Epithelial cell of esophagus (primary cell): Measurements from ENCODE around the gene HEPACAM.

Experiments used
- DNase-seq: peaks from one replicate; pipeline ENCODE4 v3.0.0; 2010; ENCODE audit warnings: low read depth
- H3K4me3 ChIP-seq: 2 replicates; pipeline ENCODE4 v1.5.1; 2011; ENCODE audit warnings: mild to moderate bottlenecking, low read length, control low read depth
- TF ChIP-seq, protein P1 (sequence below): IDR thresholded peaks from 2 replicates; pipeline ENCODE4 v1.5.1; 2011; ENCODE audit warnings: low read depth, mild to moderate bottlenecking, low read length, control low read depth, inconsistent platforms; ENCODE audit not compliant: insufficient read depth; ENCODE audit errors: missing control alignments

The HEPACAM gene

DNA sequence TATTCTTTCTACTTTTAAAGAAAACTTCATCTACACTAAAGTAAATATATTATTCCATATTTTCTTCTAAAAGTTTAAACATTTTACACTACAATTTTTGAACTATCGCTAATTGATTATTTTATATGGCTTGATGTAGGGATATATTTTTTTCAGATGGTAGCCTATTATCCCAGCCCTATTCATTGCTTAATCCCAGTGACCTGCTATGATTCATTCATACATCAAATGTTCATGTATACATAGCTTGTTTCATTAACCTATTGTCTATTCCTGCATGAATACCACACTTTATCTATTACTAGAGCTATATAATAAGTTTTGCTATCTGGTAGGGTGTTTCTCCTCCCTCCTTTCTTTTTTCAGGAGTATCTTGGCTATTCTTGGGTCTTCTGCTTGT lies 33.2 kb downstream of the HEPACAM start:
- peak; percentile 67 for DNase-seq
- TF ChIP-seq, protein P1, sequence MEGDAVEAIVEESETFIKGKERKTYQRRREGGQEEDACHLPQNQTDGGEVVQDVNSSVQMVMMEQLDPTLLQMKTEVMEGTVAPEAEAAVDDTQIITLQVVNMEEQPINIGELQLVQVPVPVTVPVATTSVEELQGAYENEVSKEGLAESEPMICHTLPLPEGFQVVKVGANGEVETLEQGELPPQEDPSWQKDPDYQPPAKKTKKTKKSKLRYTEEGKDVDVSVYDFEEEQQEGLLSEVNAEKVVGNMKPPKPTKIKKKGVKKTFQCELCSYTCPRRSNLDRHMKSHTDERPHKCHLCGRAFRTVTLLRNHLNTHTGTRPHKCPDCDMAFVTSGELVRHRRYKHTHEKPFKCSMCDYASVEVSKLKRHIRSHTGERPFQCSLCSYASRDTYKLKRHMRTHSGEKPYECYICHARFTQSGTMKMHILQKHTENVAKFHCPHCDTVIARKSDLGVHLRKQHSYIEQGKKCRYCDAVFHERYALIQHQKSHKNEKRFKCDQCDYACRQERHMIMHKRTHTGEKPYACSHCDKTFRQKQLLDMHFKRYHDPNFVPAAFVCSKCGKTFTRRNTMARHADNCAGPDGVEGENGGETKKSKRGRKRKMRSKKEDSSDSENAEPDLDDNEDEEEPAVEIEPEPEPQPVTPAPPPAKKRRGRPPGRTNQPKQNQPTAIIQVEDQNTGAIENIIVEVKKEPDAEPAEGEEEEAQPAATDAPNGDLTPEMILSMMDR: no peak
- no peak overlapping the region for H3K4me3 ChIP-seq

- H3K4me3 ChIP-seq: no peak overlapping the region
- TF ChIP-seq, protein P1: no peak
- DNase-seq: peak; percentile 92
Measured at GRCh38 chr11:124900464-124900863, 35.4 kb downstream of the HEPACAM start.

- TF ChIP-seq, protein P1: no peak
- DNase-seq: no peak
- H3K4me3 ChIP-seq: no peak overlapping the region
Measured at GRCh38 chr11:124899383-124900145, 36.3 kb downstream of the HEPACAM start.

- no peak for DNase-seq
- TF ChIP-seq, protein P1: no peak
- H3K4me3 ChIP-seq: no peak overlapping the region
Measured at GRCh38 chr11:124898711-124899110, 37.1 kb downstream of the HEPACAM start.

GRCh38 chr11:124898263-124898680 lies 37.6 kb downstream of the HEPACAM start:
- TF ChIP-seq, protein P1: peak; percentile 26
- H3K4me3 ChIP-seq: no peak overlapping the region
- DNase-seq: peak; percentile 92

DNA sequence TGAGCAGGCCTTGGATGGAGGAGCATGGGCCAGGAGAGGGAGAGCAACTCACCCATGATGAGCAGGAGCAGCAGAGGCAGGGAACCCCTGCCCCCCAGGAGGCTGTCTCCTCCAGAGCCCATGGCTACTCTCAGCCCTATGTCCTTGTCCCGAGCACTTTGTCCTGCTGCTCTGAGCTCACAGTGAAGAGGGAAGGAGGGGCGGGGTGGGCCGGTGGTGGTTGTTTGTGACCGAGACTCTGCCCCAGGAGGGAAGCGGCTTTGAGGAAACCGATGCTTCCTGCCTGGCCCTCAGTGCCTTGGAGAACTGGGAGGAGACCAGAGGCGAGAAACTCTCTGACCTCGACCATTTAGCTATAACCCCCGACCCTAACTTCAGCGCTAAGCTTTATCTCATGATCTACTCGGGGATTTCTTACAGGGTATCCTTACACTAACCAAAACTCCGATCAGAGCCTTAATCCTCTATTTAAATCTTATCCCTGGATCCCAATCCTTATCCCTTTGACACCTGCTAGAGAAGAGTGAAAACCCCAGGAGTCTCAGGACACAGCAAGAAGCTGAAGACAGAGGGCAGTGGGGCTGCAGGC lies 38.1 kb downstream of the HEPACAM start, which contains the start of gene ROBO4:
ROBO4 (minus strand) TSS at position 192 of the 589 bp plus-strand sequence; CDS start at position 122, 70 bp downstream.
- no peak for DNase-seq
- TF ChIP-seq, protein P1: no peak
- no peak within 1 kb of the TSS for H3K4me3 ChIP-seq

DNA sequence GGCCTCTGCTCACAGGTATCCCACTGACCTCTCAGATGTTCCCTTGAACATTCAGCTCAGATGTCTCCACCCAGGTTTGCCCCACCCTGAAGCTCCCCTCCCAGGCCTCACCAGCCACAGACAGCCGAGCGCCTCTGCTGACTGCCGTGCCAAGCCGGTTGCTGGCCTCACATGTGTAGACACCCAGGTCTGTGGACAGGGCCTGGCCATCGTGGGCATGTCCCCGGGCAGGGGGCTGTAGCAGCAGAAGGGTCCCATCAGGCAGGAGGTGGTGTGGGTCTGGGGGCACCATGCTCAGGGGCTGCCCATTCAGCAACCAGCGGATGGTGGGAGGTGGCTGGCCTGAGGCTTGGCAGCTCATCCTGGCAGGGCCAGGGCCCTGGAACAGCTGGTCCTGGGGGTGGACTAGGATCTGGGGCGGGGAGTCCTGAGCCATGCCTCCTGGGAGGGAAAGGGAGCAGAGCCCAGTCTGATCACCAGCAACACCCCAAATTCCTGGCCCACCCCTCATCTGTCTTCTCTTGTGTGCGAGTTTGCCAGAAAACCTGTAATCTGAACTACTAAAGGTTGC lies 38.9 kb downstream of the HEPACAM start:
- H3K4me3 ChIP-seq: no peak overlapping the region
- TF ChIP-seq, protein P1: no peak
- no peak for DNase-seq
